GM20000 (cell line): Measurements from ENCODE around the gene PSEN2.

Experiments used
- DNase-seq: peaks from one replicate; pipeline ENCODE4 v3.0.0; 2012; ENCODE audit warnings: low spot score
- TF ChIP-seq, protein P1 (sequence below): IDR thresholded peaks from 2 replicates; pipeline ENCODE4 v1.5.1; 2012; ENCODE audit warnings: mild to moderate bottlenecking, control low read depth; ENCODE audit errors: extremely low read depth, missing control alignments

The PSEN2 gene

DNA sequence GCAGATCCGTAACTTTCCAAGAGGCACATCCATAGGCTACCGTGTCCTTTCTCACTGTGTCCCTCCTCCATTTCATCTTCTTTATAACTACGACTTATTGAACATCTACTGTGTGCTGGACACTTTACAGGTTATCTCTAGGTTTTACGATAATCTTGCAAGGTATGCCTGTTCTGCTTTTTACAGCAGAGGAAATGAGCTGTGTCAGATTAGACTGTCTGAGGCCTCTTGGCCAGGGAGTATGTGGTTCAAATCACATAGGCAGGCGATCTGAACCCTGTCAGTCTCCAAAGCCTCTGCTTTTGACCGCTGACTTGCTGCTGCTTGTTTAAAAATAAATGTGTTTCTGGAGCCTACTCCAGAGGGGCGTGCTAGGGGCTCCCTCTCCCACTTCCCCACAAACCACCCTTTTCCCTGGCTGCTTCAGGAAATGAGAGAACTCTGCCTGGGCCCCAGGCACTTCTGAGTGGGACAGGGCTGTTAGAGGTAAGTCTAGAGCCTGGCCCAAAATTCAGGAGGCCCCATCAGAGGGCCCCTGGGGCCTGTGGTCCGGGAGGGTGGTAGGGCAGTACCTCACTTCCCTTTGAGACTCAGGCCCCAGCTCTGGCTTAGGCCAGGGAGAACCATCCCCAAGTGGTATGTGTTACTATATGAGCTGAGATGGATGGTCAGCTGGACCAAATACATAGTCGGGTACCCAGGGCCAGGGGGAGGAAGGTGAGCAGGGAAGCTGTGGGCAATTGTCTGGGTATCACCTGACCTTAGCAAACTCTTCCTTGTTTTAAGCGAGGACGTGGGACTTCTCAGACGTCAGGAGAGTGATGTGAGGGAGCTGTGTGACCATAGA is 4.4 kb downstream of the PSEN2 start:
- DNase-seq: no peak
- TF ChIP-seq, protein P1, sequence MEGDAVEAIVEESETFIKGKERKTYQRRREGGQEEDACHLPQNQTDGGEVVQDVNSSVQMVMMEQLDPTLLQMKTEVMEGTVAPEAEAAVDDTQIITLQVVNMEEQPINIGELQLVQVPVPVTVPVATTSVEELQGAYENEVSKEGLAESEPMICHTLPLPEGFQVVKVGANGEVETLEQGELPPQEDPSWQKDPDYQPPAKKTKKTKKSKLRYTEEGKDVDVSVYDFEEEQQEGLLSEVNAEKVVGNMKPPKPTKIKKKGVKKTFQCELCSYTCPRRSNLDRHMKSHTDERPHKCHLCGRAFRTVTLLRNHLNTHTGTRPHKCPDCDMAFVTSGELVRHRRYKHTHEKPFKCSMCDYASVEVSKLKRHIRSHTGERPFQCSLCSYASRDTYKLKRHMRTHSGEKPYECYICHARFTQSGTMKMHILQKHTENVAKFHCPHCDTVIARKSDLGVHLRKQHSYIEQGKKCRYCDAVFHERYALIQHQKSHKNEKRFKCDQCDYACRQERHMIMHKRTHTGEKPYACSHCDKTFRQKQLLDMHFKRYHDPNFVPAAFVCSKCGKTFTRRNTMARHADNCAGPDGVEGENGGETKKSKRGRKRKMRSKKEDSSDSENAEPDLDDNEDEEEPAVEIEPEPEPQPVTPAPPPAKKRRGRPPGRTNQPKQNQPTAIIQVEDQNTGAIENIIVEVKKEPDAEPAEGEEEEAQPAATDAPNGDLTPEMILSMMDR: no peak

DNA sequence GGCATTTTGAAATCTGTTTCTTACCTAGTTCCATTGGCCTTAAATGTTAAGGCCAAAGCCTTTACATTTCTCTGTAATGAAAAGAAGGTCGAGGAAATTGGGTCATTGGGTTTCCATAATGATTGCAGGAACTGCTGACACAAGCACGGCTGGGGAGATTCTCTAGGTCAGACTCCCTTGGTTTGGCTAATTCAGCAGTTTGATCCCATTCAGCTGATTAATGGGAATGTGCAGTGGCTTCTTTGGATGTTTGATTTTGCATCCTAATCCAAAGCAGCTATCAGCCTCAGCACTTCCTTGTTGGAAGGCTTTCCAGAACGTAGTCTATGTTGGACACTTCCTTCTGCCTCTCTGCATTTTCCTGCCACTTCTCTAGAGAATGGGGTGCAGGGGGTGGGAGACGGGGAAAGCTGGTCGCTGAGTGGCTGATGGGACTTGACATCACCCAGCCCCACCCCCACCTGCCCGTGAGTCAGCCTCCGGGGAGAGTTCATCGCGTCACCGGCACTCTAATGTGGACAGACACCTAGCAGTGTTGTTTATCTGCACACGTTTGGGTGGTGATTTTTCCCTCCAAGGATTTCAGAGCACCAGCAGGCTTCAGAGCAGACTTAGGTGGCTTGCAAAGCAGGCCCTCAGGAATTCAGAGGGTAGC is 5.4 kb downstream of the PSEN2 start:
- TF ChIP-seq, protein P1: no peak
- no peak for DNase-seq

DNA sequence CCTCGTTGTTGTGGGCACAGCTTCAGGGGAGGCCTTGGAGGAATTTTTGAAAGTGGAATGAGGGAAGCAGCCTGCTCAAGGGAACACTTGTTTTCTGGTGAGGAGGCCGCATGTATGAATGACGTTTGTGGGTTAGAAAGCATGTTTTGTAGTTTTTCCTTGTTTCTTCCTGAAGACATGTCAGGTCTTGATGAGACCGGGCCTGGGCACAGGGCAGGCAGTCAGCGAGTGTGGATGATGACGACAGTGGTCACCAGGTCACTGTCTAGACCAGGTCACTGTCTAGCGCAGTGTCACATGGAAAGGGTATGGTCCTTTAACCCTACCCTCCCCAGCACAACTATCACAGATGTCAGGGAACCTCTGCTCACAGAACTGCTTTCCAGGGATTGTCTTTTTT is 7.3 kb downstream of the PSEN2 start:
- TF ChIP-seq, protein P1: no peak
- DNase-seq: no peak

DNA sequence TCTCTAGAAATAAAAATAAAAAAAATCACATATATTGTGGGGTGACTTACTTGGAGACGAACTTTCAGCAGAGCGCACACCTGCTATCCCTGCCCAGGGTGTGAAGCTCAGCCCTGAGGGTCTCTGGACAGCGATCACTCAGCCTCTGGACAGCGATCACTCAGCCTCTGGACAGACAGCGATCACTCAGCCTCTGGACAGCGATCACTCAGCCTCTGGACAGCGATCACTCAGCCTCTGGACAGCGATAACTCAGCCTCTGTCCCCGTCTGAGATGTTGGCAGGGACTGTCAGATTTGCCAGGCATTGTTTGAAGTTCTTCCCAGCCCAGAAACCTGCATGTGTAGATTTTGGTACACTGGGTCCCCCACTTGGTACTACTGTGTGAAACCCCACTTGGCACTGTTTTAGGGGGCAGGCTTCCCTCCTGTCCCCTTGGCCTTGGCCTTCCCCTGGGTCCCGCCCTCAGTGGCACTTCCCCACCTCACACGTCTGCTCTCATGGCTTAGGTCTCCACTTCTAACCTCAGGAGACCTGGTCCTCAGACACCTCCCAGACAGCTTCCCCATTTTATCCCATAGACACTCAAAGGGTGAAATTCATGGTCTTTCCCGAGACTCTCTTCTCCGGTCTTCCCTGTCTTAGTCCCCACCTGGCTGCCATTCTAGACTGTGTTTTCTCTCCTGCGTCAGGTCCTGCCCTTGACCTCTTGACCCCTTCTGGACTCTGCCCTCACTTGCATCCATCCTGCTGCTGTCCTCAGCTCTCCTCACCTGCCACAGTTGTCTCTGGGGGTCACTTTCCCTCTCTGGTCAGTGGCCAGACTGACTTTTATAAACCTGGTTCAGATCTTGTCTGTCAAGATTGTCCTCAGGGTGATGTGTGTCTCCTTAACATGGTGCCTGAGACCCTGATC is 10.2 kb downstream of the PSEN2 start:
- DNase-seq: no peak
- TF ChIP-seq, protein P1: no peak

DNA sequence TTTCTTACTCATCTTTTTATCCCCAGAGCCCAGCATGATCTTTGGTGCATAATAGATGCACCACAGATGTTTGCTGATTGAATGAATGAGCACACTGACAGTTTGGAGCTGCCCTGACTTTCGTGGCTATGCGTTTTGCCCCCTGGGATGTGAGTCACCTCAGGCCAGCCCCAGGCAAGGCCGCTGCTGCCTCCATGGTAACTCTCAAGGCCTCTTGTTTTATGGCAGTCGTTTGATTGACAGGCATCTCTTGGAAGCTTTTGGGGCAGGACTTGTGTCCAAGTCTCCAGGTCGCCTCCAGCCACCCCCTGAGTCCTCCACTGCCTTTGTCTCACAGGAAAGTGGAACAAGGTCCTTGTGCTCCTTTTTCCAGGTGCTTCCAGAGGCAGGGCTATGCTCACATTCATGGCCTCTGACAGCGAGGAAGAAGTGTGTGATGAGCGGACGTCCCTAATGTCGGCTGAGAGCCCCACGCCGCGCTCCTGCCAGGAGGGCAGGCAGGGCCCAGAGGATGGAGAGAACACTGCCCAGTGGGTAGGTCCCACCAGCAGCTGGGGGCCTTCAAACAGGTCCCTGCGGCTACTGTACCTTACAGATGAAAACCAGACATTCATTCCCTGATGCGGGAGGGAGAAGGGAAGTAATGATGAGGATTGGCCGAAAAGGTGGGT is 11.2 kb downstream of the PSEN2 start:
- TF ChIP-seq, protein P1: no peak
- no peak for DNase-seq

DNA sequence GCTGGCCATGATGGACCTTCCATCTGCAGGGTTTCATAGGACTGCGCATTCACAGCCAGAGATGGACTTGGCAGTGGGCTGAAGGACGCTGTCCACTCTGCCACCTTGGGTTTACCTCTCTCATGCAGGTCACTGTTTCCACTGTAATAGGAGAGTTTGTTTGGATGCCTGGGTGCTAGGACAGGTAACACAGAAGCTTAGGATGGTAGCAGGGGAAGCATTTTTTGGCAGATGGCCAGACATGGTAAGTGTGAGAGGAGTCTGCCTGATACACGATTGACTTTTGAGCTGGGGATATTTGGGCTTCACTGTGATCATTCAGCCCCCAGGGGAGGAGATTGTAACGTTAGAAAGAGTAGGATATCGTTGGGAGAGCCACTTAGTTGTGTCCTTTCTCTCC is 11.8 kb downstream of the PSEN2 start:
- DNase-seq: no peak
- TF ChIP-seq, protein P1: no peak
